ENCODE measurements around the gene EXOC4. TPM values are rescaled to one million over a fixed set of nuclear protein-coding genes. Genes with fewer than 3 reads are reported as not detected.

Gene EXOC4
- total and polyA plus RNA-seq, 12 donors, result 7.5 to 41.7 (median 34.6) TPM

DNA sequence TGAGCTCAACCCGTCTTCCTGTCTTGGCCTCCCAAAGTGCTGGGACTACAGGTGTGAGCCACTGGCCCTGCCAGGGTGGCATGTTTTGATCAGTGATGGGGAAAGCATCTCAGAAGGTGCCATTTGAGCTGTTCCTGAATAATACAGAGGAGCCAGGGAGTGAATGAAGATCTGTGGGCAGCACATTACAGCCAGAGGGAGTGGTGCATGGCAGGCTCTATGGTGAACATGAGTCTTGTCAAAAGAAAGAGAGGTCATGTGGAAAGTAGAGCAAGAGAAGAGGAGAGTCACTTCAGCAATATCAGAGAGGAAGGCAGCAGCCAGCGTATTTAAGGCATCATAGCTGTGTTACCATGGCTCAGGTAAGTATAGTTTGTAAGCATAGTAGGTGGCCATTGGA lies 598.5 kb downstream of the EXOC4 start:
- Histone ChIP-seq H3K9me3 (no peaks in the 10 kb centered on the region), H3K27ac (peak overlapping the region in 1 of 10 donors; percentile 30)
- 94 to 95% methylated on average over 2 of the region's 2 CpGs for WGBS, 2 donors

DNA sequence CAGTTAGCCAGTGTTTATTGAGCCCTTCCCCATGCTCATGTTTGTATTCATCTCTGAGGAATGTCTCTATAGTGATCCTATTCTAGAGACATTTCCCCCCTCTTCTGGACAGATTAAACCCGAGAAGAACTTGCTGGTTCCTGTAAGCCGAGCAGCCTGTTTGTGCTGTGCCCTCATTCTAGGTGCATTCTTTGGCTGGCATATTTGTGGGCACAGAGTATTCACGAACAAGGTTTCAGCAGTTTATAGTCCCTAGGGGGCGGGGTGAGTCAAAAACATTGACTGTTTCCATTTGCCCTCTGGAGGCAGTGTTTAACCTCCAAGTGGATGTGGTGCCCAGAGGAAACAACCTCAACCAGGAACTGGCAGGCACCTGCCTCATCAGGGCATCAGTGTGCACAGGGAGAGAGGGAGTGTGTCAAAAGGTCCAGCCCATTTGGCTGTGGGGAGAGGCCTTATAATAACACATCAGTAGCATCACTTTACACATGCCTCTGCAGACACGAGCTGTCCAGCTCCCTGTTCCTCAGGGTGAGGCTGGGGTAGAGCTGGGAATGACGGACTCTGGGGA lies 600.9 kb downstream of the EXOC4 start:
- TF ChIP-seq, protein P1, sequence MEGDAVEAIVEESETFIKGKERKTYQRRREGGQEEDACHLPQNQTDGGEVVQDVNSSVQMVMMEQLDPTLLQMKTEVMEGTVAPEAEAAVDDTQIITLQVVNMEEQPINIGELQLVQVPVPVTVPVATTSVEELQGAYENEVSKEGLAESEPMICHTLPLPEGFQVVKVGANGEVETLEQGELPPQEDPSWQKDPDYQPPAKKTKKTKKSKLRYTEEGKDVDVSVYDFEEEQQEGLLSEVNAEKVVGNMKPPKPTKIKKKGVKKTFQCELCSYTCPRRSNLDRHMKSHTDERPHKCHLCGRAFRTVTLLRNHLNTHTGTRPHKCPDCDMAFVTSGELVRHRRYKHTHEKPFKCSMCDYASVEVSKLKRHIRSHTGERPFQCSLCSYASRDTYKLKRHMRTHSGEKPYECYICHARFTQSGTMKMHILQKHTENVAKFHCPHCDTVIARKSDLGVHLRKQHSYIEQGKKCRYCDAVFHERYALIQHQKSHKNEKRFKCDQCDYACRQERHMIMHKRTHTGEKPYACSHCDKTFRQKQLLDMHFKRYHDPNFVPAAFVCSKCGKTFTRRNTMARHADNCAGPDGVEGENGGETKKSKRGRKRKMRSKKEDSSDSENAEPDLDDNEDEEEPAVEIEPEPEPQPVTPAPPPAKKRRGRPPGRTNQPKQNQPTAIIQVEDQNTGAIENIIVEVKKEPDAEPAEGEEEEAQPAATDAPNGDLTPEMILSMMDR (IDR thresholded peaks at IDR 0.05), result peak in 4 of 9 donors; percentile 19 to 33 (median 30)
- Histone ChIP-seq H3K9me3 (no peaks in the 10 kb centered on the region), H3K4me3 (no peak overlapping the region), H3K36me3 (no peaks in the 10 kb centered on the region), H3K4me1 (peaks cover 0 to 20% (median 9%) of the 10 kb centered on the region in 9 donors), H3K27ac (no peak overlapping the region), H3K27me3 (no peaks in the 10 kb centered on the region)
- intact Hi-C loops (cut with DNase I), result no loop called here
- WGBS, 2 donors, result 77 to 78% methylated on average over 6 of the region's 6 CpGs
- no peak for DNase-seq
- ATAC-seq, result peak in 6 of 8 donors; percentile 42 to 61 (median 54)

More for the DNA sequence above, 598.5 kb downstream of the EXOC4 start:
- no peak overlapping the region for H3K4me3 ChIP-seq
- ATAC-seq, result no peak
- H3K27me3 ChIP-seq, result no peaks in the 10 kb centered on the region
- H3K36me3 ChIP-seq, result no peaks in the 10 kb centered on the region
- TF ChIP-seq, protein P1 (IDR thresholded peaks at IDR 0.05), result no peak
- DNase-seq, result no peak
- peaks cover 0 to 20% (median 9%) of the 10 kb centered on the region in 9 donors for H3K4me1 ChIP-seq
- intact Hi-C loops (cut with DNase I), result no loop called here

DNA sequence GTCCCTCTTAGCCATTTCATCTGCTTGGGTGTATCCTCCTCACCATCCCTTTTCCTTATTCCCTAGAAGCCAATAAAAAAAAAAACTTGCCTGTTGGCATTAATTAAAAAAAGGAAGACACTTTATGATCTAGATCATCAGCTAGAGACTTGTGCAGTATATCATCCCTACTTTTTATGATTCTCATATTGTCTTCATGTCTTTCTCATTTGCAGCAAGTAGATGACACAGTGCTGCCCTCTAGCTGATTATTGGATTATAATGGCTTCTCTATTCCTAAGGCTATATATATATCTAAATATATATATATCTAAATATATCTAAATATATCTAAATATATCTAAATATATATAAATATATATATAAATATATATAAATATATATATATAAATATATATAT lies 601.9 kb downstream of the EXOC4 start:
- H3K27me3 ChIP-seq, result no peaks in the 10 kb centered on the region
- no peak overlapping the region for H3K27ac ChIP-seq

DNA sequence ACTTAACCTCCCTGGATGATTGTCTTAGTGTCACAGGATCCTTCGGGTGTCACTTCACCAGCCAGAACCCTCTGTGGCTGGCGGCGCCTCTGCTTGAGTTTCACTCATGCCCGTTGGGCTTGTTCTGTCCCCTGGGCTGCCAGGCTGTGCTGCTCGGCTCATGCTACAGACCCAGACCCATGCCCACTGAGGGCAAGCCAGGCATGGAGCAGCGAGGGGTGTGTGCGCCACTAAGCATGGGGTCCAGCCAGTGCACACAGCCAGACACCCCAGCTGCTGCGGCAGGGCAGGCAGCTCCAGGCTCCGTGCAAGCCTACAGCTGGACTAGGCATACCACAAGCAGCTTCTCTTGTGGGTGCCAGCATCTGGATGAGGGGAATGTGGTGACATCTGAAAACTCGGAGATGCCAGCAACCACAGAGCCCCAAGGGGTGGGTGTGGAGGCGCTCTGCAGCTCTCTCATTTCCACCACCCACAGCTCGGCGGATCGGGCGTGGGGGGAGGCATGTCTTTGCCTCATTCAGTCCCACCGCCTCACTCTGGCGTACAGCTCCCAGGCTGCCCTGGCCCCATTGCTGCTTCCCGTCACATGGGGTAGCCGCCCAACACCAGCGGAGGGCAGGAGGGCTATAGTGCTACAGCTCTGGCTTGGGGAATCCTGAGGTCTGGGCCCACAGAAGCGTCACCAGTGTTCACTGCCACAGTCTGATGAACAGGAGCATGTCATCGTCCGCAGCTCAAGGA lies 604.7 kb downstream of the EXOC4 start:
- ATAC-seq (no peak), DNase-seq (no peak)
- H3K9me3 ChIP-seq, result no peaks in the 10 kb centered on the region
- H3K27me3 ChIP-seq, result no peaks in the 10 kb centered on the region
- H3K36me3 ChIP-seq, result no peaks in the 10 kb centered on the region
- no peak overlapping the region for H3K27ac ChIP-seq
- intact Hi-C loops (cut with DNase I), result no loop called here
- 96 to 98% methylated on average over 23 of the region's 23 CpGs for WGBS, 2 donors
- no peak overlapping the region for H3K4me3 ChIP-seq
- peaks cover 0 to 29% (median 0%) of the 10 kb centered on the region in 9 donors for H3K4me1 ChIP-seq
- TF ChIP-seq, protein P1 (IDR thresholded peaks at IDR 0.05), result no peak

More for the DNA sequence above, 601.9 kb downstream of the EXOC4 start:
- H3K4me3 ChIP-seq, result no peak overlapping the region
- H3K4me1 ChIP-seq, result peaks cover 0 to 27% (median 9%) of the 10 kb centered on the region in 9 donors
- DNase-seq, result no peak
- H3K36me3 ChIP-seq, result no peaks in the 10 kb centered on the region
- peak in 1 of 8 donors; percentile 43 for ATAC-seq
- TF ChIP-seq, protein P1 (IDR thresholded peaks at IDR 0.05), result peak in 8 of 9 donors; percentile 18 to 60 (median 36)
- no peaks in the 10 kb centered on the region for H3K9me3 ChIP-seq
- intact Hi-C loops (cut with DNase I), result no loop called here

Measured in heart right ventricle (tissue), 16 donors.